Measurements from ENCODE around the gene ADAMTSL2. TPM values are rescaled to one million over a fixed set of nuclear protein-coding genes. Genes with fewer than 3 reads are reported as not detected.

ADAMTSL2 gene
- total and polyA plus RNA-seq, 4 experiments from 2014 or later, result 0.07 to 0.17 (median 0.09) TPM; not detected in 1

- POLR2A ChIA-PET (ENCODE audit: partially characterized antibody), result no interaction called here
- H3K4me1 Mint-ChIP-seq, result peaks cover 0 to 9% (median 5%) of the 10 kb centered on the region in 4 donors
- no peaks in the 10 kb centered on the region for H3K36me3 Mint-ChIP-seq
- H3K27ac ChIP-seq (ENCODE audit: low read depth, low read length), result no peak overlapping the region
- no peak overlapping the region for H3K4me3 Mint-ChIP-seq
- peak overlapping the region in 2 of 7 donors; percentile 61 to 82 for H3K27ac Mint-ChIP-seq
- peaks cover 9% of the 10 kb centered on the region for H3K4me1 ChIP-seq (ENCODE audit: insufficient read depth, low read length)
- no peaks in the 10 kb centered on the region for H3K36me3 ChIP-seq (ENCODE audit: insufficient read depth, low read length)
- intact Hi-C loops (cut with micrococcal nuclease), result no loop called here
- no peaks in the 10 kb centered on the region for H3K9me3 Mint-ChIP-seq
- H3K9me3 ChIP-seq (ENCODE audit: control insufficient read depth in 1 of 2, low read length in 2 of 2), result no peaks in the 10 kb centered on the region
- no peaks in the 10 kb centered on the region for H3K27me3 ChIP-seq (ENCODE audit: insufficient read depth, low read length)
- CTCF ChIA-PET (ENCODE audit: partially characterized antibody), result interaction anchor here (1.1 kb wide), 1 partner anchor 248 kb away, joined by 3 read pairs; no protein-coding TSS in a partner anchor
- no peak overlapping the region for H3K4me3 ChIP-seq (ENCODE audit: low read length in 2 of 2)
- peak; percentile 36 to 63 (median 45) for DNase-seq
- peaks cover 8 to 17% of the 10 kb centered on the region in 2 donors for H3K27me3 Mint-ChIP-seq
Observed at GRCh38 chr9:133532937-133533668, 1.4 kb upstream of the ADAMTSL2 start.

GRCh38 chr9:133533857-133534256, 647 bp upstream of the ADAMTSL2 start:
- no peaks in the 10 kb centered on the region for H3K36me3 Mint-ChIP-seq
- H3K4me3 Mint-ChIP-seq, result no peak overlapping the region
- CTCF ChIA-PET (ENCODE audit: partially characterized antibody), result no interaction called here
- Histone ChIP-seq H3K9me3 (ENCODE audit: control insufficient read depth in 1 of 2, low read length in 2 of 2) (no peaks in the 10 kb centered on the region), H3K27me3 (ENCODE audit: insufficient read depth, low read length) (no peaks in the 10 kb centered on the region), H3K4me1 (ENCODE audit: insufficient read depth, low read length) (peaks cover 9% of the 10 kb centered on the region), H3K27ac (ENCODE audit: low read depth, low read length) (no peak overlapping the region), H3K4me3 (ENCODE audit: low read length in 2 of 2) (no peak overlapping the region), H3K36me3 (ENCODE audit: insufficient read depth, low read length) (no peaks in the 10 kb centered on the region)
- DNase-seq, result no peak
- H3K9me3 Mint-ChIP-seq, result no peaks in the 10 kb centered on the region
- POLR2A ChIA-PET (ENCODE audit: partially characterized antibody), result interaction anchor here (1.4 kb wide), 1 partner anchor 193 kb away, joined by 4 read pairs; no protein-coding TSS in a partner anchor
- H3K27ac Mint-ChIP-seq, result no peak overlapping the region
- intact Hi-C loops (cut with micrococcal nuclease), result no loop called here
- H3K4me1 Mint-ChIP-seq, result peaks cover 0 to 9% (median 5%) of the 10 kb centered on the region in 4 donors
- peaks cover 7 to 17% of the 10 kb centered on the region in 2 donors for H3K27me3 Mint-ChIP-seq

GRCh38 chr9:133535306-133535877, 888 bp downstream of the ADAMTSL2 start:
- Histone ChIP-seq H3K27ac (ENCODE audit: low read depth, low read length) (no peak overlapping the region), H3K4me3 (ENCODE audit: low read length in 2 of 2) (no peak overlapping the region), H3K36me3 (ENCODE audit: insufficient read depth, low read length) (no peaks in the 10 kb centered on the region), H3K4me1 (ENCODE audit: insufficient read depth, low read length) (peaks cover 9% of the 10 kb centered on the region), H3K27me3 (ENCODE audit: insufficient read depth, low read length) (no peaks in the 10 kb centered on the region), H3K9me3 (ENCODE audit: control insufficient read depth in 1 of 2, low read length in 2 of 2) (no peaks in the 10 kb centered on the region)
- DNase-seq, result no peak
- Mint-ChIP-seq H3K27me3 (peaks cover 7 to 18% of the 10 kb centered on the region in 2 donors), H3K27ac (no peak overlapping the region), H3K4me1 (peaks cover 0 to 9% (median 5%) of the 10 kb centered on the region in 4 donors), H3K9me3 (no peaks in the 10 kb centered on the region), H3K36me3 (no peaks in the 10 kb centered on the region), H3K4me3 (peak overlapping the region in 2 of 8 donors; percentile 14 to 52)
- intact Hi-C loops (cut with micrococcal nuclease), result no loop called here
- ChIA-PET CTCF (ENCODE audit: partially characterized antibody) (no interaction called here), POLR2A (ENCODE audit: partially characterized antibody) (no interaction called here)

- DNase-seq, result no peak
- intact Hi-C loops (cut with micrococcal nuclease), result no loop called here
- Histone ChIP-seq H3K27me3 (ENCODE audit: insufficient read depth, low read length) (no peaks in the 10 kb centered on the region), H3K4me1 (ENCODE audit: insufficient read depth, low read length) (peaks cover 9% of the 10 kb centered on the region), H3K9me3 (ENCODE audit: control insufficient read depth in 1 of 2, low read length in 2 of 2) (no peaks in the 10 kb centered on the region), H3K4me3 (ENCODE audit: low read length in 2 of 2) (no peak overlapping the region), H3K27ac (ENCODE audit: low read depth, low read length) (no peak overlapping the region), H3K36me3 (ENCODE audit: insufficient read depth, low read length) (no peaks in the 10 kb centered on the region)
- POLR2A ChIA-PET (ENCODE audit: partially characterized antibody), result no interaction called here
- H3K36me3 Mint-ChIP-seq, result no peaks in the 10 kb centered on the region
- H3K4me1 Mint-ChIP-seq, result peaks cover 0 to 9% (median 5%) of the 10 kb centered on the region in 4 donors
- H3K4me3 Mint-ChIP-seq, result no peak overlapping the region
- H3K9me3 Mint-ChIP-seq, result no peaks in the 10 kb centered on the region
- H3K27me3 Mint-ChIP-seq, result peaks cover 8 to 18% of the 10 kb centered on the region in 2 donors
- CTCF ChIA-PET (ENCODE audit: partially characterized antibody), result no interaction called here
- H3K27ac Mint-ChIP-seq, result no peak overlapping the region
Observed at GRCh38 chr9:133536080-133536479, 1.6 kb downstream of the ADAMTSL2 start.

- intact Hi-C loops (cut with micrococcal nuclease), result no loop called here
- no peaks in the 10 kb centered on the region for H3K36me3 Mint-ChIP-seq
- POLR2A ChIA-PET (ENCODE audit: partially characterized antibody), result no interaction called here
Observed at GRCh38 chr9:133536536-133536935, 2.0 kb downstream of the ADAMTSL2 start.

GRCh38 chr9:133537257-133537656, 2.8 kb downstream of the ADAMTSL2 start:
- H3K27me3 Mint-ChIP-seq, result peaks cover 8 to 18% of the 10 kb centered on the region in 2 donors
- H3K4me3 ChIP-seq (ENCODE audit: low read length in 2 of 2), result no peak overlapping the region
- POLR2A ChIA-PET (ENCODE audit: partially characterized antibody), result no interaction called here

More at GRCh38 chr9:133536536-133536935, 2.0 kb downstream of the ADAMTSL2 start:
- CTCF ChIA-PET (ENCODE audit: partially characterized antibody), result no interaction called here
- no peak for DNase-seq
- H3K27ac Mint-ChIP-seq, result no peak overlapping the region
- Histone ChIP-seq H3K27me3 (ENCODE audit: insufficient read depth, low read length) (no peaks in the 10 kb centered on the region), H3K4me1 (ENCODE audit: insufficient read depth, low read length) (peaks cover 9% of the 10 kb centered on the region), H3K4me3 (ENCODE audit: low read length in 2 of 2) (no peak overlapping the region), H3K9me3 (ENCODE audit: control insufficient read depth in 1 of 2, low read length in 2 of 2) (no peaks in the 10 kb centered on the region), H3K36me3 (ENCODE audit: insufficient read depth, low read length) (no peaks in the 10 kb centered on the region), H3K27ac (ENCODE audit: low read depth, low read length) (no peak overlapping the region)
- peaks cover 8 to 18% of the 10 kb centered on the region in 2 donors for H3K27me3 Mint-ChIP-seq
- no peaks in the 10 kb centered on the region for H3K9me3 Mint-ChIP-seq
- H3K4me3 Mint-ChIP-seq, result no peak overlapping the region
- peaks cover 0 to 9% (median 5%) of the 10 kb centered on the region in 4 donors for H3K4me1 Mint-ChIP-seq

GRCh38 chr9:133538176-133538575, 3.7 kb downstream of the ADAMTSL2 start:
- no peak for DNase-seq
- H3K9me3 ChIP-seq (ENCODE audit: control insufficient read depth in 1 of 2, low read length in 2 of 2), result no peaks in the 10 kb centered on the region
- H3K36me3 Mint-ChIP-seq, result no peaks in the 10 kb centered on the region
- H3K27me3 ChIP-seq (ENCODE audit: insufficient read depth, low read length), result no peaks in the 10 kb centered on the region
- H3K27ac ChIP-seq (ENCODE audit: low read depth, low read length), result no peak overlapping the region
- H3K9me3 Mint-ChIP-seq, result no peaks in the 10 kb centered on the region
- H3K27me3 Mint-ChIP-seq, result peaks cover 4 to 15% of the 10 kb centered on the region in 2 donors
- peaks cover 6% of the 10 kb centered on the region for H3K4me1 ChIP-seq (ENCODE audit: insufficient read depth, low read length)
- H3K4me3 ChIP-seq (ENCODE audit: low read length in 2 of 2), result no peak overlapping the region
- peaks cover 0 to 3% (median 1%) of the 10 kb centered on the region in 4 donors for H3K4me1 Mint-ChIP-seq
- no peaks in the 10 kb centered on the region for H3K36me3 ChIP-seq (ENCODE audit: insufficient read depth, low read length)
- intact Hi-C loops (cut with micrococcal nuclease), result no loop called here
- H3K4me3 Mint-ChIP-seq, result no peak overlapping the region
- H3K27ac Mint-ChIP-seq, result no peak overlapping the region
- ChIA-PET POLR2A (ENCODE audit: partially characterized antibody) (no interaction called here), CTCF (ENCODE audit: partially characterized antibody) (no interaction called here)

More at GRCh38 chr9:133537257-133537656, 2.8 kb downstream of the ADAMTSL2 start:
- Histone ChIP-seq H3K27me3 (ENCODE audit: insufficient read depth, low read length) (no peaks in the 10 kb centered on the region), H3K4me1 (ENCODE audit: insufficient read depth, low read length) (peaks cover 9% of the 10 kb centered on the region), H3K27ac (ENCODE audit: low read depth, low read length) (no peak overlapping the region), H3K9me3 (ENCODE audit: control insufficient read depth in 1 of 2, low read length in 2 of 2) (no peaks in the 10 kb centered on the region), H3K36me3 (ENCODE audit: insufficient read depth, low read length) (no peaks in the 10 kb centered on the region)
- no peaks in the 10 kb centered on the region for H3K36me3 Mint-ChIP-seq
- no peak overlapping the region for H3K27ac Mint-ChIP-seq
- no peak for DNase-seq
- intact Hi-C loops (cut with micrococcal nuclease), result no loop called here
- H3K4me1 Mint-ChIP-seq, result peaks cover 0 to 9% (median 5%) of the 10 kb centered on the region in 4 donors
- H3K4me3 Mint-ChIP-seq, result no peak overlapping the region
- no peaks in the 10 kb centered on the region for H3K9me3 Mint-ChIP-seq
- CTCF ChIA-PET (ENCODE audit: partially characterized antibody), result no interaction called here

Measured in CD4-positive, alpha-beta memory T cell (primary cell).